IPS-18a (cell line): ENCODE measurements around the gene NHLH1.
A peak's percentile ranks its signal among the peaks of the same experiment; 100 is the strongest.

Experiments
- H3K27ac ChIP-seq: one replicate; pipeline ENCODE4 v1.5.1; 2013; ENCODE audit warnings: low read length
- H3K27me3 ChIP-seq: one replicate; pipeline ENCODE4 v1.6.1; 2013; ENCODE audit warnings: mild to moderate bottlenecking, low read length; ENCODE audit not compliant: control insufficient read depth, insufficient read depth
- H3K36me3 ChIP-seq: one replicate; pipeline ENCODE4 v1.6.1; 2013; ENCODE audit warnings: low read depth, low read length; ENCODE audit not compliant: control insufficient read depth
- H3K4me1 ChIP-seq: one replicate; pipeline ENCODE4 v1.6.1; 2013; ENCODE audit warnings: low read depth, low read length; ENCODE audit not compliant: control insufficient read depth
- H3K4me3 ChIP-seq: one replicate; pipeline ENCODE4 v1.5.1; 2013; ENCODE audit warnings: low read length
- H3K9ac ChIP-seq: one replicate; pipeline ENCODE4 v1.6.1; 2013; ENCODE audit warnings: mild to moderate bottlenecking, low read length, moderate library complexity
- H3K9me3 ChIP-seq: one replicate; pipeline ENCODE4 v1.6.1; 2013; ENCODE audit warnings: low read depth, low read length; ENCODE audit not compliant: control insufficient read depth

The NHLH1 gene

GRCh38 chr1:160406131-160406968, 39.5 kb downstream of the NHLH1 start:
- no peak overlapping the region for H3K9ac ChIP-seq
- no peak overlapping the region for H3K27ac ChIP-seq
- no peaks in the 10 kb centered on the region for H3K27me3 ChIP-seq
- no peaks in the 10 kb centered on the region for H3K36me3 ChIP-seq
- H3K9me3 ChIP-seq: no peaks in the 10 kb centered on the region
- H3K4me1 ChIP-seq: peaks cover 59% of the 10 kb centered on the region
- no peak overlapping the region for H3K4me3 ChIP-seq

DNA sequence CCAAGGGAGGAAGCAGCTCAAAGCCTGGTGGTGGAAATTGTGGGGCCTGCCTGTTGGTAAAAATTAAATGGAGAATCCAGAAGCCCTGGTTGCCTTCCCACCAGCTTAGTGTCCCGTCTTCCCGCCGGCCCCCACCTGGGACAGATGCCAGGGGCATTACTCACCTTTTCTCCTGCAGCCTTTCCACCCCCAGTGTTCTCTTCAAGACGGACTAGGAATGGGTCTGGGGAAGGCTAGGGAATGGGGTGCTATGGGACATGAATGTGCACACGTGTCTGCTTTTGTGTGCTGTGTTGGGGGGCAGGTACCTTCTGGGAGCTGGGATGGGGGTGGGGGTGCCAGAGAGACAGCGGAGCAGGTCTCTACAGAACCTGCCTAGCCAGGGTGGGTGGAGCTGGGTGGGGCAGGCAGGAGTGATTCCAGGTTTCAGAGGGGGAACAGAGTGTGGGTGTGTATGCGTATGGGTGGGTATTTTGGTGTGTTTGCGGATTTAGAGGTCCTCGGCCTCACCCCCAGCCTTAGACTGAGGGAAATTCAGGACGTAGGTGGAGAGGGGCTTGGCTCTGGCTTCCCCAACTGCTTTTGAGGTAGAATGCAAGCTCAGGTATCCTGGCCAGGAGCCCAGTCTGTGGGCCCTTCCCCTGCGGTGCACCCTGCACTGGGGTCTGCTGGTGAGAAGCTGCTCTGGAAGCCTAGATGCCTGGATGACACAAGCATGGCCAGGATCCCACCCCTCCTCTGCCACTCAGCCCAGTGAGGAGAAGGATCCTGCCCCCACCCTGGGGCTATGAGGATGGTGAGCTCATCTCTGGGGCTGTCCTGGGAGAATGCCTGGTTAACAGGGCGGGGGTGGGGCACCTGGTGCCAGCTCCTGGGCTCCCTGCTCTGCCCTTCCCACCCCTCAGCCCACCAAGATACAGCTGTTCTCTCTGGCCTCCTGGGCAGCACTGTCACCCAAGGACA, 41.2 kb downstream of the NHLH1 start:
- H3K4me3 ChIP-seq: no peak overlapping the region
- no peaks in the 10 kb centered on the region for H3K9me3 ChIP-seq
- no peak overlapping the region for H3K9ac ChIP-seq
- H3K36me3 ChIP-seq: peaks cover 3% of the 10 kb centered on the region
- H3K27ac ChIP-seq: no peak overlapping the region
- no peaks in the 10 kb centered on the region for H3K27me3 ChIP-seq
- peaks cover 46% of the 10 kb centered on the region for H3K4me1 ChIP-seq

- peaks cover 3% of the 10 kb centered on the region for H3K36me3 ChIP-seq
- H3K4me3 ChIP-seq: no peak overlapping the region
- H3K9me3 ChIP-seq: no peaks in the 10 kb centered on the region
- peaks cover 39% of the 10 kb centered on the region for H3K4me1 ChIP-seq
- no peak overlapping the region for H3K27ac ChIP-seq
- H3K27me3 ChIP-seq: no peaks in the 10 kb centered on the region
- H3K9ac ChIP-seq: no peak overlapping the region
These were observed 42.0 kb downstream of the NHLH1 start for GRCh38 chr1:160408864-160409263.

GRCh38 chr1:160409486-160409885, 42.6 kb downstream of the NHLH1 start:
- H3K4me1 ChIP-seq: peaks cover 39% of the 10 kb centered on the region
- no peaks in the 10 kb centered on the region for H3K27me3 ChIP-seq
- H3K9me3 ChIP-seq: no peaks in the 10 kb centered on the region
- H3K36me3 ChIP-seq: peaks cover 3% of the 10 kb centered on the region
- H3K27ac ChIP-seq: no peak overlapping the region
- H3K4me3 ChIP-seq: no peak overlapping the region
- H3K9ac ChIP-seq: no peak overlapping the region

- peaks cover 39% of the 10 kb centered on the region for H3K4me1 ChIP-seq
- H3K4me3 ChIP-seq: peak overlapping the region; percentile 1
- H3K36me3 ChIP-seq: peaks cover 3% of the 10 kb centered on the region
- peak overlapping the region; percentile 8 for H3K27ac ChIP-seq
- peak overlapping the region; percentile 26 for H3K9ac ChIP-seq
- H3K27me3 ChIP-seq: no peaks in the 10 kb centered on the region
- no peaks in the 10 kb centered on the region for H3K9me3 ChIP-seq
These were observed 43.6 kb downstream of the NHLH1 start for GRCh38 chr1:160410406-160411005.

DNA sequence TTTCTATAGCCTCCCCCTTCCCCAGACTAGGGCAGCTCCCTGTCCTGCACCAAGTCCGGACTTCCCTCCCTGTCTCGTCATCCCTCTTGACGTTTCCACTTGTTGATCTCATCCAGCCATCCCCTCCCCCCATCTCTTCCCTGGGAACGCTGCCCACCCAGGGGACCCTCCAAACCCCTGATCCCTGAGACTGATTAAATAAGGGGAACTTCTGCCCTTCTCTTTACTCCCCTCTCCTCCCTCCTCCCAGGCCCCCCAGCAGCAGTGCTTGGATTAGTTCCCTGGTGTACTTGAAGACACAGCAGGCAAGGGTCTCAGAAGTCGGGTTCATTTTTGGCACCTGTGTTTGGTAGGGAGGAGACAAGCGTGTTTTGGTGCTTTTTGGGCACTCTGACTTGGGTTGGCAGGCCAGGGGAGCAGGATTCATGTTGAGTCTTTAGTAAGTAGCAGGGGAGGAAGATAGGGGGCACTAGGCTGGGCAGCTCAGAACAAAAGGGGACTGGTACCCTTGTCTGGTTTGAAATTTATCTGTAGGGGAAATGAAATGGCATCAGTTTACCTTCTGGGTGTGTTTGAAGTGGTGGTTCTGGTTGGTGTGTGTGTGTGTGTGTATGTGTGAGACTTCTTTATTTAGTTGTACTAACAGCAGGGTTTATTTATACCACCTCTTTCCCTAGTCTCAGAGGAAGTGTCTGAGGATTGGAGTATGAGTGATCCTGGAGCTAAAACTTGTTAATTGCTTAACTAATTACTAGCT, 44.6 kb downstream of the NHLH1 start:
- Histone ChIP-seq H3K4me3 (peak overlapping the region; percentile 1), H3K36me3 (peaks cover 7% of the 10 kb centered on the region), H3K9me3 (no peaks in the 10 kb centered on the region), H3K9ac (no peak overlapping the region), H3K27me3 (no peaks in the 10 kb centered on the region), H3K27ac (peak overlapping the region; percentile 0), H3K4me1 (peaks cover 39% of the 10 kb centered on the region)

- H3K27me3 ChIP-seq: no peaks in the 10 kb centered on the region
- no peak overlapping the region for H3K9ac ChIP-seq
- H3K27ac ChIP-seq: no peak overlapping the region
- peaks cover 12% of the 10 kb centered on the region for H3K36me3 ChIP-seq
- no peak overlapping the region for H3K4me3 ChIP-seq
- peaks cover 39% of the 10 kb centered on the region for H3K4me1 ChIP-seq
- H3K9me3 ChIP-seq: no peaks in the 10 kb centered on the region
These were observed 45.1 kb downstream of the NHLH1 start for GRCh38 chr1:160412028-160412362.

- peaks cover 26% of the 10 kb centered on the region for H3K36me3 ChIP-seq
- no peak overlapping the region for H3K27ac ChIP-seq
- no peak overlapping the region for H3K4me3 ChIP-seq
- H3K9me3 ChIP-seq: no peaks in the 10 kb centered on the region
- H3K4me1 ChIP-seq: peaks cover 24% of the 10 kb centered on the region
- H3K27me3 ChIP-seq: no peaks in the 10 kb centered on the region
- H3K9ac ChIP-seq: no peak overlapping the region
These were observed 46.8 kb downstream of the NHLH1 start for GRCh38 chr1:160413716-160414115.

DNA sequence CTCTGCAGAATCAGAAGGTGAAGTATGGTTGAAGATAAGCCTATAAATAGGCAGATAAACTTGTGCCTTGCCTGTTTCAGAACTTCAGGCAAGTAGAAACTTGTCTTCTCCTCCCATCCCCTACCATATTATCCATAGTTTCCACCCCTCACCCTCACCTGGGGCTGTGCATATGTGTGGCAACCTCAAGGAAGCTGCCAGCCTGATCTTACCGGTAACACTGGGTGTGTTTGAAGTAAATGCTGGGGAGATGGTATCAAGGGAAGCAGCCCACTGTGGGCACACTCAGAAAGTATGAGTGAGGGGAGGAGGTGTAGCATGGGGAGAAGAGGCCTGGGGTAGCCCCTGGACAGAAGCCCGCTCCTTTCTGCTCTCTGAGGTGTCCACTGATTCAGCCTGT, 48.0 kb downstream of the NHLH1 start:
- Histone ChIP-seq H3K9ac (no peak overlapping the region), H3K4me3 (no peak overlapping the region), H3K27ac (no peak overlapping the region), H3K9me3 (no peaks in the 10 kb centered on the region), H3K27me3 (no peaks in the 10 kb centered on the region), H3K4me1 (peaks cover 15% of the 10 kb centered on the region), H3K36me3 (peaks cover 37% of the 10 kb centered on the region)

DNA sequence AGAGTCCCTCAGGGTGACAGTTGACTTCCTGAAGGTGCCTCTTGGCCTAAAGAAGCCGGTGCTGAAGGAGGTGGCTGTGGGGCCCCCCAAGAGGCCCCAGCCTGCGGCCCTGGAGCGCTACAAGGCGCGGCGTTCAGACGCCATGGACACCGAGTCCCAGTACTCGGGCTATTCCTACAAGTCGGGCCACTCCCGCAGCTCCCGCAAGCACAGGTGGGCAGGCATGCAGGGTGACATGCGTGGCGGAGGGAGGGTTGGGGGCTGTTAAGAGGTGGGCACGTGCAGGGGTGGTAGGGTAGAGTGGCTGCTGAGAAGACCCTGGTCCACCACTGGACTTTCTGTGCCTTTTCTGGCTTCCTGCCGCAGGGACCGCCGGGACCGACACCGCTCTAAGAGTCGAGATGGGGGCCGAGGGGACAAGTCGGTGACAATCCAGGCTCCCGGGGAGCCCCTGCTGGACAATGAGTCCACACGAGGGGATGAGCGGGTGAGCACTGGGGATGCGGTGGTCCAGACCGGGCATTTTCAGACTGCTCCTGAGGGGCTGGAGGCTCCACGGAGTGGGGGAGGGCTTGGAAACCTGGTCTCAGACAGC, 48.9 kb downstream of the NHLH1 start:
- H3K4me1 ChIP-seq: peaks cover 7% of the 10 kb centered on the region
- no peaks in the 10 kb centered on the region for H3K27me3 ChIP-seq
- no peaks in the 10 kb centered on the region for H3K9me3 ChIP-seq
- no peak overlapping the region for H3K9ac ChIP-seq
- no peak overlapping the region for H3K4me3 ChIP-seq
- no peak overlapping the region for H3K27ac ChIP-seq
- peaks cover 44% of the 10 kb centered on the region for H3K36me3 ChIP-seq
